Trophoblast cell (in vitro differentiated cells and primary cell): ENCODE measurements around the gene PRDM10.

Experiments used
- DNase-seq, 2 donors: peaks; one replicate each; pipeline ENCODE4 v3.0.0-alpha.2; 2016
- H2AFZ ChIP-seq: 2 replicates; pipeline ENCODE4 v1.6.1; 2013; ENCODE audit warnings: low read length, moderate library complexity, mild to moderate bottlenecking; ENCODE audit not compliant: insufficient read depth, poor library complexity
- H2AK5ac ChIP-seq: 2 replicates; pipeline ENCODE4 v1.6.1; 2013; ENCODE audit warnings: mild to moderate bottlenecking, low read length
- H2BK120ac ChIP-seq: 2 replicates; pipeline ENCODE4 v1.6.1; 2013; ENCODE audit warnings: low read length, mild to moderate bottlenecking, moderate library complexity; ENCODE audit not compliant: insufficient read depth, poor library complexity
- H2BK12ac ChIP-seq: 2 replicates; pipeline ENCODE4 v1.6.1; 2013; ENCODE audit warnings: mild to moderate bottlenecking, low read length, moderate library complexity
- H2BK5ac ChIP-seq: 2 replicates; pipeline ENCODE4 v1.6.1; 2013; ENCODE audit warnings: low read length, low read depth, moderate library complexity, mild to moderate bottlenecking; ENCODE audit not compliant: poor library complexity
- H3K14ac ChIP-seq: 2 replicates; pipeline ENCODE4 v1.6.1; 2013; ENCODE audit warnings: mild to moderate bottlenecking, low read length
- H3K18ac ChIP-seq: 2 replicates; pipeline ENCODE4 v1.6.1; 2013; ENCODE audit warnings: mild to moderate bottlenecking, low read length
- H3K23ac ChIP-seq: 2 replicates; pipeline ENCODE4 v1.6.1; 2013; ENCODE audit warnings: low read length
- H3K27ac ChIP-seq: 2 replicates; pipeline ENCODE4 v1.5.1; 2013; ENCODE audit warnings: low read depth, mild to moderate bottlenecking, inconsistent platforms, low read length, moderate library complexity
- H3K27me3 ChIP-seq: 2 replicates; pipeline ENCODE4 v1.6.1; 2013; ENCODE audit warnings: inconsistent platforms, mild to moderate bottlenecking, low read length, moderate library complexity; ENCODE audit not compliant: insufficient read depth
- H3K36me3 ChIP-seq, 2 experiments: 1 replicate in 1 of 2; 2 replicates in 1 of 2; pipeline ENCODE4 v1.6.1; 2013; ENCODE audit warnings: low read length in 2 of 2, mild to moderate bottlenecking in 2 of 2, moderate library complexity in 1 of 2; ENCODE audit not compliant: insufficient read depth in 2 of 2, control insufficient read depth in 1 of 2
- H3K4ac ChIP-seq: 2 replicates; pipeline ENCODE4 v1.6.1; 2013; ENCODE audit warnings: low read depth, mild to moderate bottlenecking, low read length, moderate library complexity
- H3K4me1 ChIP-seq, 2 experiments: 1 replicate in 1 of 2; 2 replicates in 1 of 2; pipeline ENCODE4 v1.6.1; 2013; ENCODE audit warnings: low read length in 2 of 2, mild to moderate bottlenecking in 2 of 2, moderate library complexity in 1 of 2; ENCODE audit not compliant: insufficient read depth in 2 of 2, control insufficient read depth in 1 of 2
- H3K4me2 ChIP-seq: 2 replicates; pipeline ENCODE4 v1.6.1; 2013; ENCODE audit warnings: inconsistent platforms, mild to moderate bottlenecking, low read length, moderate library complexity
- H3K4me3 ChIP-seq: 2 replicates; pipeline ENCODE4 v1.5.1; 2013; ENCODE audit warnings: mild to moderate bottlenecking, low read depth, low read length, inconsistent platforms
- H3K79me1 ChIP-seq: one replicate; pipeline ENCODE4 v1.6.1; 2013; ENCODE audit warnings: low read length
- H3K79me2 ChIP-seq: 2 replicates; pipeline ENCODE4 v1.6.1; 2013; ENCODE audit warnings: low read length, mild to moderate bottlenecking; ENCODE audit not compliant: control insufficient read depth, insufficient read depth, poor library complexity
- H3K9ac ChIP-seq: 2 replicates; pipeline ENCODE4 v1.6.1; 2013; ENCODE audit warnings: mild to moderate bottlenecking, low read length
- H3K9me3 ChIP-seq: 2 replicates; pipeline ENCODE4 v1.6.1; 2013; ENCODE audit warnings: low read depth, mild to moderate bottlenecking, control low read depth, inconsistent platforms, low read length; ENCODE audit not compliant: insufficient read depth
- H4K12ac ChIP-seq: 2 replicates; pipeline ENCODE4 v1.6.1; 2013; ENCODE audit warnings: low read depth, mild to moderate bottlenecking, low read length, moderate library complexity
- H4K8ac ChIP-seq: 2 replicates; pipeline ENCODE4 v1.6.1; 2013; ENCODE audit warnings: low read depth, mild to moderate bottlenecking, low read length, moderate library complexity
- H4K91ac ChIP-seq: one replicate; pipeline ENCODE4 v1.6.1; 2013; ENCODE audit warnings: low read depth, mild to moderate bottlenecking, low read length, moderate library complexity
- WGBS: extraction: QIAGEN DNeasy Blood & Tissue Kit; methylation state at CpG from one replicate; pipeline ENCODE4 v1.1.7; 2013; ENCODE audit warnings: missing lambda C conversion rate; ENCODE audit not compliant: insufficient read length, insufficient coverage; ENCODE audit errors: extremely low coverage; 5-methylcytosine and 5-hydroxymethylcytosine counted together

The PRDM10 gene

DNA sequence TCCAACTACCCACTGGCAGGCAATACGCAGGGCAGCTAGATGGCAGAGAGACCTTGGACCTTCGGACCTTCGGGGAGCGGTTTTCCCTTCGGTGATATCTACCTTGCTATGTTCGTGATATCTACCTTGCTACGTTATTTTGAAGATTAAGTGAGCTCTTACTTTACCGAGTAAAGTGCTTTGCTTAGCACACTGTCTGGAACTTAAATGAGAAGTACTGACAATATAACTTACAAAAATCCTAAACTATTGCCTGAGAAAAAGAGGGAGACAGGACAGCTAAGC, 1.0 kb upstream of the PRDM10 start:
- DNase-seq = no peak

DNA sequence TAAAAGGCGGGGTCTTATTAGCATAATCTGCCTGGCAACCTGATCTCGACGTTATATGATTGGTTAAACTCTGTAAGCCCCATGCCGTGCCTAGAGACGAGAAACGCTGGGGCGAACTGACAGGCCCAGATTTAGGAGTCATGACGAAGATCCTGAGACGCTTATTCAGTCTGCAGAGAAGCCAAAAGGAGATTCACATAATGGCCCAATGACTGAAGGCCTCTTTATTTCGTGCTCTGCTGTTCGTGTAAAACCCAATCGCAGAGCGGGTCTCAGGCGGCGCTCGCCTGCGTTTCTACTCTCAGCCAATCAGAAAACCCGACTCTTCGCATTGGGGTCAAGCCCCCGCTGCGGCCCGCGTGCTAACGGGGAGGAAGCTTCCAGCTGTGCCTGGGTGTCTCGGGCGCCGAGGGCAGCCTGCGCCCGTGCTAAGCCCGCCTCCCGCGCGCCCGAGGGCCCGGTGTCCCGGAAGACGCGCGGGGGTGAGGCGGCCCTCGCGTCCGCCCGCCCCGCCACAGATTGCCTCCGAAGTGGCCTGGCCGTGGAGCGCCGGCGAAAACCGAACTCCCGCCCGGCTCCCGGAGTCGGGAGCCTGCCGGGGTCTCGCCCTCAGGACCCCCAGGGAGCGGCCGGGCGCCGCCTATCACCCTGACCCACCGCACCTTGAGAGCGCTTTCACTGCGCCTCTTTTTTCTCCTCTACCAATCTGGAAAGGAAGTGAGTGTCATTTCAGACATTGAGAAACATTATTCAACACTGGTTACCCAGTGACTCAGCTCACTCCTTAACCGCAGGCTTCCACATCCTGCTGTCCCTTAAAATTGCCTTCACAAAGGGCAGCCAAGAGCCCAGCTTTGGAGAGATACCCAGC, 446 bp upstream of the PRDM10 start:
- H3K4ac ChIP-seq = peak overlapping the region; percentile 65
- peak overlapping the region; percentile 69 for H2AK5ac ChIP-seq
- no CpG with 5 or more reads among the region's 65 CpGs for WGBS
- no peak overlapping the region for H3K23ac ChIP-seq
- peak overlapping the region; percentile 91 for H3K18ac ChIP-seq
- H3K27ac ChIP-seq = peak overlapping the region; percentile 98
- no peak overlapping the region for H2BK12ac ChIP-seq
- DNase-seq = peak; percentile 95 to 98
- peak overlapping the region; percentile 100 for H4K91ac ChIP-seq
- H3K27me3 ChIP-seq = no peaks in the 10 kb centered on the region
- H3K36me3 ChIP-seq = no peaks in the 10 kb centered on the region
- H2AFZ ChIP-seq = peak overlapping the region; percentile 86
- peak overlapping the region; percentile 93 for H3K14ac ChIP-seq
- peaks cover 0 to 4% of the 10 kb centered on the region in 2 experiments for H3K4me1 ChIP-seq
- H3K9me3 ChIP-seq = no peaks in the 10 kb centered on the region
- peak overlapping the region; percentile 95 for H4K12ac ChIP-seq
- H4K8ac ChIP-seq = peak overlapping the region; percentile 98
- peak overlapping the region; percentile 69 for H3K4me3 ChIP-seq
- H2BK5ac ChIP-seq = peak overlapping the region; percentile 99
- peak overlapping the region; percentile 75 for H3K4me2 ChIP-seq
- H3K79me2 ChIP-seq = peaks cover 18% of the 10 kb centered on the region
- peak overlapping the region; percentile 99 for H2BK120ac ChIP-seq
- peak overlapping the region; percentile 84 for H3K9ac ChIP-seq
- H3K79me1 ChIP-seq = peaks cover 23% of the 10 kb centered on the region

More for the DNA sequence above, 1.0 kb upstream of the PRDM10 start:
- Histone ChIP-seq H3K4me3 (peak overlapping the region; percentile 69), H3K4me1 (peaks cover 0 to 4% of the 10 kb centered on the region in 2 experiments), H3K18ac (peak overlapping the region; percentile 90), H2BK5ac (peak overlapping the region; percentile 99), H2AFZ (peak overlapping the region; percentile 5), H3K14ac (peak overlapping the region; percentile 93), H3K79me2 (peaks cover 18% of the 10 kb centered on the region), H4K12ac (peak overlapping the region; percentile 95), H3K27ac (peak overlapping the region; percentile 98), H3K4me2 (peak overlapping the region; percentile 75), H4K8ac (peak overlapping the region; percentile 98), H4K91ac (peak overlapping the region; percentile 100), H3K27me3 (no peaks in the 10 kb centered on the region), H3K79me1 (peaks cover 23% of the 10 kb centered on the region), H3K23ac (no peak overlapping the region), H2BK120ac (peak overlapping the region; percentile 99), H2AK5ac (peak overlapping the region; percentile 52), H3K4ac (peak overlapping the region; percentile 34), H2BK12ac (no peak overlapping the region), H3K36me3 (no peaks in the 10 kb centered on the region), H3K9me3 (no peaks in the 10 kb centered on the region), H3K9ac (peak overlapping the region; percentile 84)
- no CpG with 5 or more reads among the region's 8 CpGs for WGBS

DNA sequence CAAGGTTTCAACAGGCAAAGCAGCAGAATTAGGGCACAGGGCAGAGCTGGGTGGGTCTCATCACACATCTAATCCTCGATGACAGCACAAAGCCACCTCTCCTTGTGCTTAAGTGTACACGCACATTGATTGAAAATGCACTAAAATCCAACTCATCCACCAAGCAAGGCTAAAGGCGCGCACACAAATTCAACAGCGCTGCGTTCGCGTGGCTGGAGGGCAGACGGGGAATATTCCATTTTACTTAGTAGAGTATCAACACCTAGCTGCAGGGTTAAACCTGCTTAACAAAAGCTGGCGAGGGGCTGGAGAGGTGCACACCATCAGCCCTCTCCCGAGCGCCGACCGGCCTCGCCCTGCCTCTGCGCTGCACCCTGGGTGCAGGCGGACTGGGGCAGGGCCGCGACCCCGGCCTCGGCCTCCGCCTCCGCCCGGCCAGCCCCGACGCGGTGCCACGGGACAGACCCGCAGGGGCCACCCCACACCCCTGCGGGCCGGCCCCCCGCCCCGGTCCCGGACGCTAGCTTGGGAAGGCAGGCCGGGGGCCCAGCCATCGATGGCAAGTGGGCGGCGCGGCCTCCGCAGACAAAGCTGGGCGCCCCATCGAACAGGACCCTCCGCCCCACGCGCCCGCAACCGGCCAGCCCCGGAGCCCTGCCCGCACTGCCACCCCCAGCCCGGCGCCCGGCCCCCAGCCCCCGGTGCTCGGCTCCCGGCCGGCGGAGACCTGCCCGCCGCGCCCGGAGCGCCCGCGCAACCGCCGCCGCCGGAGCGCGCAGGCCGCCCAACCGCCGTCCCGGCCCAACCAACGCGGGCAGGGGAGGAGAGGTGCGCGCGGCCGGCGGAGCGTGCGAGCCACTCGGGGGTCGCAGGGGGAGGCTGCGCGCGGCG, 929 bp downstream of the PRDM10 start:
- Histone ChIP-seq H2AK5ac (peak overlapping the region; percentile 99), H3K4ac (peak overlapping the region; percentile 98), H3K36me3 (no peaks in the 10 kb centered on the region), H3K23ac (no peak overlapping the region), H3K27ac (peak overlapping the region; percentile 98), H4K91ac (peak overlapping the region; percentile 100), H3K4me2 (peak overlapping the region; percentile 75), H3K9ac (peak overlapping the region; percentile 95), H2BK120ac (peak overlapping the region; percentile 99), H3K14ac (peak overlapping the region; percentile 100), H3K79me2 (peaks cover 18% of the 10 kb centered on the region), H3K27me3 (no peaks in the 10 kb centered on the region), H3K9me3 (no peaks in the 10 kb centered on the region), H3K79me1 (peaks cover 23% of the 10 kb centered on the region), H2AFZ (peak overlapping the region; percentile 100), H3K4me1 (peaks cover 5 to 9% of the 10 kb centered on the region in 2 experiments), H4K12ac (peak overlapping the region; percentile 100), H2BK12ac (no peak overlapping the region), H3K18ac (peak overlapping the region; percentile 100), H2BK5ac (peak overlapping the region; percentile 100), H4K8ac (peak overlapping the region; percentile 99), H3K4me3 (peak overlapping the region; percentile 95)
- peak; percentile 7 to 54 for DNase-seq
- no CpG with 5 or more reads among the region's 90 CpGs for WGBS

DNA sequence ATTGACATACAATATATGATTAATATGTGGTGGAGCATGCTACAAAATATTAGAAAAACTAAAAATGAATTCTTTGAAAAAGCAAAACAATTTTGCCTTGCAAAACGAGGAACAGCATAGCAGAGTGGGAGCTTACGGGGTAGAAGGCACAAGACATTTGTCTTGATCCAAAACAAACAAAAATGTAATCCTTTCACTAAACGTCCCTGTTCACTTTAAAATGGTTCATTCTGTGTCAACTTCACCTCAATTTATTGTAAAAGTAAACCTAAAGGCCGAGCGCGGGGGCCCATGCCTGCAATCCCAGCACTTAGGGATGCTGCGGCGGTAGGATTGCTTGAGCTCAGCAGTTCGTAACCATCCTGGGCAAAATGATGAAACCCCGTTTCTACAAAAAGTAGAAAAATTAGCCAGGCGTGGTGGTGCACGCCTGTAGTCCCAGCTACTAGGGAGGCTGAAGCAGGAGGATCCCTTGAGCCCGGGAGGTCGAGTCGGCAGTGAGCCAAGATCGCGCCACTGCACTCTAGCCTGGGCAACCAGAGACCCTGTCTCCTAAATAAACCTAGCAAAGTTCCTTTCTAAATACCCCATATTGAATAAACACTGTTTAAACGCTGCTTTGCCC, 2.0 kb downstream of the PRDM10 start:
- Histone ChIP-seq H3K4me3 (no peak overlapping the region), H3K27me3 (no peaks in the 10 kb centered on the region), H3K14ac (no peak overlapping the region), H3K4me2 (no peak overlapping the region), H3K9ac (no peak overlapping the region), H4K8ac (no peak overlapping the region), H3K18ac (no peak overlapping the region), H4K91ac (no peak overlapping the region), H3K79me1 (peaks cover 23% of the 10 kb centered on the region), H3K4me1 (peaks cover 5 to 9% of the 10 kb centered on the region in 2 experiments), H3K36me3 (no peaks in the 10 kb centered on the region), H2BK12ac (no peak overlapping the region), H2BK120ac (no peak overlapping the region), H3K9me3 (no peaks in the 10 kb centered on the region), H3K23ac (no peak overlapping the region), H2BK5ac (no peak overlapping the region), H2AK5ac (no peak overlapping the region), H2AFZ (no peak overlapping the region), H3K27ac (no peak overlapping the region), H4K12ac (no peak overlapping the region), H3K79me2 (peaks cover 18% of the 10 kb centered on the region), H3K4ac (peak overlapping the region; percentile 93)
- WGBS = no CpG with 5 or more reads among the region's 18 CpGs
- no peak for DNase-seq
